Measurements from ENCODE around the gene TAS1R1.

- TF ChIP-seq POLR2A (IDR thresholded peaks at IDR 0.05) (no peak), CTCF (IDR thresholded peaks at IDR 0.05) (no peak), POLR2AphosphoS5 (IDR thresholded peaks at IDR 0.05; ENCODE audit: insufficient read depth in 1 of 2, low read depth in 1 of 2) (peak in 1 of 2 donors; percentile 65)
Observed at GRCh38 chr1:6624710-6625583, 69.8 kb downstream of the TAS1R1 start, which contains the start of gene THAP3.
